GM12872 (cell line): Measurements from ENCODE around the gene TSHZ3.

Experiments
- TF ChIP-seq, protein P1 (sequence below): IDR thresholded peaks from 3 replicates; pipeline ENCODE4 v1.5.1; 2011; ENCODE audit warnings: low read depth, mild to moderate bottlenecking, low read length, moderate library complexity; ENCODE audit not compliant: insufficient read depth

Gene TSHZ3

GRCh38 chr19:31297991-31298390 lies 51.2 kb downstream of the TSHZ3 start:
- TF ChIP-seq, protein P1, sequence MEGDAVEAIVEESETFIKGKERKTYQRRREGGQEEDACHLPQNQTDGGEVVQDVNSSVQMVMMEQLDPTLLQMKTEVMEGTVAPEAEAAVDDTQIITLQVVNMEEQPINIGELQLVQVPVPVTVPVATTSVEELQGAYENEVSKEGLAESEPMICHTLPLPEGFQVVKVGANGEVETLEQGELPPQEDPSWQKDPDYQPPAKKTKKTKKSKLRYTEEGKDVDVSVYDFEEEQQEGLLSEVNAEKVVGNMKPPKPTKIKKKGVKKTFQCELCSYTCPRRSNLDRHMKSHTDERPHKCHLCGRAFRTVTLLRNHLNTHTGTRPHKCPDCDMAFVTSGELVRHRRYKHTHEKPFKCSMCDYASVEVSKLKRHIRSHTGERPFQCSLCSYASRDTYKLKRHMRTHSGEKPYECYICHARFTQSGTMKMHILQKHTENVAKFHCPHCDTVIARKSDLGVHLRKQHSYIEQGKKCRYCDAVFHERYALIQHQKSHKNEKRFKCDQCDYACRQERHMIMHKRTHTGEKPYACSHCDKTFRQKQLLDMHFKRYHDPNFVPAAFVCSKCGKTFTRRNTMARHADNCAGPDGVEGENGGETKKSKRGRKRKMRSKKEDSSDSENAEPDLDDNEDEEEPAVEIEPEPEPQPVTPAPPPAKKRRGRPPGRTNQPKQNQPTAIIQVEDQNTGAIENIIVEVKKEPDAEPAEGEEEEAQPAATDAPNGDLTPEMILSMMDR, result no peak

GRCh38 chr19:31296741-31297390 lies 52.4 kb downstream of the TSHZ3 start:
- TF ChIP-seq, protein P1, result no peak

GRCh38 chr19:31294189-31294588 lies 55.0 kb downstream of the TSHZ3 start:
- TF ChIP-seq, protein P1, result no peak

DNA sequence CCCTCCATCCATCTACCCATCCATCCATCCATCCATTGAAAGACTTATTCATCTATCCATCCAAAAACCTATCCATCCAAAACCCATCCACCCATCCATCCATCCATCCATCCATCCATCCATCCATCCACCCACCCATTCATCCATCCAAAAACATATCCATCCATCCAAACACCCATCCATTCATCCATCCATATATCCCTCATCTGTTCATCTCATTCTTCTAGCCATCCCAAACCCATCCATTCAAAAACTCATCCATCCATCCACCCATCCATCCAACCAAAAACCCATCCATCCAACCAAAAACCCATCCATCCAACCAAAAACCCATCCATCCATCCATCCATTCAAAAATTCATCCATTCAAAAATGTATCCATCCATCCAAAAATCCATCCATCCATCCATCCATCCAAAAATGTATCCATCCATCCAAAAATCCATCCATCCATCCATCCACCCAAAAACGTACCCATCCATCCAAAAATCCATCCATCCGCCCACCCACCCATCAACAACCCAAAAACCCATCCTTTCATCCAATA lies 56.5 kb downstream of the TSHZ3 start:
- TF ChIP-seq, protein P1, result no peak

GRCh38 chr19:31290931-31291590 lies 58.2 kb downstream of the TSHZ3 start:
- TF ChIP-seq, protein P1, result no peak

DNA sequence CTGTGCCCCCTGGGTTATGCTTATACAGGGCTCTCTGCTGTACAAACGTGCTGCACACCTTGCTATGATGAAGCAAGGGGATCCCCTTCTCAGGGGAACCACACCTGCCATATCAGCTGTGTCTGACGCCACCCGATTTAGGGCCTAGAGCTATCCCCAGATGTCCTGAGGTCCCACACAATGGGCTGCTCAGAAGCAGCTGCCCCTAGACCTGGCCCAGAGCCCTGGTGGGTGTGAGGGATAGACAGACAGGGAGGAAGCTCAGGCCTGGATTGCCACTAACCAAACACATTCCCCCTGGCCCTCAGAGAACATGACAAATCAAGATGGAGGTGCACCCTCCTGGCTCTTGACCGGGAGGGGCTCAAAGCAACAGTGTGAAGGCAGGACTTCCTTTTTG lies 59.3 kb downstream of the TSHZ3 start:
- TF ChIP-seq, protein P1, result no peak

- TF ChIP-seq, protein P1, result no peak
These were observed 59.8 kb downstream of the TSHZ3 start for GRCh38 chr19:31289381-31289880.
